ENCODE measurements around the gene SCGB1A1. TPM values are rescaled to one million over a fixed set of nuclear protein-coding genes. Genes with fewer than 3 reads are reported as not detected.
"Not testable (repeated sequence)": the region's sequence is repeated elsewhere in the genome, so short reads cannot be mapped to it uniquely, and the experiment has no call there.

SCGB1A1 gene
- total RNA-seq, 1 donor from 2014 or later: 3.1 TPM

- H3K9me3 Mint-ChIP-seq (ENCODE audit: low read depth): no peaks in the 10 kb centered on the region
- H3K36me3 Mint-ChIP-seq (ENCODE audit: insufficient read depth): no peaks in the 10 kb centered on the region
- DNase-seq (ENCODE audit: low spot score, unreplicated experiment): no peak
- H3K4me1 Mint-ChIP-seq (ENCODE audit: low read depth): peaks cover 6% of the 10 kb centered on the region
- no peak for TF ChIP-seq CTCF (IDR thresholded peaks at IDR 0.05; ENCODE audit: unreplicated experiment)
- H3K27ac Mint-ChIP-seq: no peak overlapping the region
- peaks cover 14% of the 10 kb centered on the region for H3K27me3 Mint-ChIP-seq
- H3K4me3 Mint-ChIP-seq (ENCODE audit: low read depth): peak overlapping the region; percentile 33
Observed at GRCh38 chr11:62444236-62444833, 25.5 kb downstream of the SCGB1A1 start.

GRCh38 chr11:62444835-62445234, 26.0 kb downstream of the SCGB1A1 start:
- DNase-seq (ENCODE audit: low spot score, unreplicated experiment): no peak
- Mint-ChIP-seq H3K4me3 (ENCODE audit: low read depth) (peak overlapping the region; percentile 33), H3K27me3 (peaks cover 14% of the 10 kb centered on the region), H3K9me3 (ENCODE audit: low read depth) (no peaks in the 10 kb centered on the region), H3K4me1 (ENCODE audit: low read depth) (peaks cover 6% of the 10 kb centered on the region), H3K36me3 (ENCODE audit: insufficient read depth) (no peaks in the 10 kb centered on the region), H3K27ac (no peak overlapping the region)
- no peak for TF ChIP-seq CTCF (IDR thresholded peaks at IDR 0.05; ENCODE audit: unreplicated experiment)

- no peak for DNase-seq (ENCODE audit: low spot score, unreplicated experiment)
- peaks cover 6% of the 10 kb centered on the region for H3K4me1 Mint-ChIP-seq (ENCODE audit: low read depth)
- no peaks in the 10 kb centered on the region for H3K36me3 Mint-ChIP-seq (ENCODE audit: insufficient read depth)
- peaks cover 14% of the 10 kb centered on the region for H3K27me3 Mint-ChIP-seq
- no peak overlapping the region for H3K4me3 Mint-ChIP-seq (ENCODE audit: low read depth)
- H3K27ac Mint-ChIP-seq: no peak overlapping the region
- no peaks in the 10 kb centered on the region for H3K9me3 Mint-ChIP-seq (ENCODE audit: low read depth)
- no peak for TF ChIP-seq CTCF (IDR thresholded peaks at IDR 0.05; ENCODE audit: unreplicated experiment)
Observed at GRCh38 chr11:62445314-62445740, 26.5 kb downstream of the SCGB1A1 start.

GRCh38 chr11:62446091-62446490, 27.3 kb downstream of the SCGB1A1 start:
- TF ChIP-seq CTCF (IDR thresholded peaks at IDR 0.05; ENCODE audit: unreplicated experiment): no peak
- Mint-ChIP-seq H3K4me3 (ENCODE audit: low read depth) (no peak overlapping the region), H3K4me1 (ENCODE audit: low read depth) (peaks cover 6% of the 10 kb centered on the region), H3K9me3 (ENCODE audit: low read depth) (no peaks in the 10 kb centered on the region), H3K36me3 (ENCODE audit: insufficient read depth) (no peaks in the 10 kb centered on the region), H3K27ac (no peak overlapping the region), H3K27me3 (peaks cover 14% of the 10 kb centered on the region)
- DNase-seq (ENCODE audit: low spot score, unreplicated experiment): no peak

- Mint-ChIP-seq H3K4me3 (ENCODE audit: low read depth) (no peak overlapping the region), H3K27ac (no peak overlapping the region), H3K9me3 (ENCODE audit: low read depth) (no peaks in the 10 kb centered on the region)
Observed at GRCh38 chr11:62449451-62449851, 30.6 kb downstream of the SCGB1A1 start.

GRCh38 chr11:62449912-62450311, 31.1 kb downstream of the SCGB1A1 start:
- not testable (repeated sequence) for H3K9me3 Mint-ChIP-seq (ENCODE audit: low read depth); H3K27ac Mint-ChIP-seq; H3K36me3 Mint-ChIP-seq (ENCODE audit: insufficient read depth); H3K4me3 Mint-ChIP-seq (ENCODE audit: low read depth); DNase-seq (ENCODE audit: low spot score, unreplicated experiment); H3K4me1 Mint-ChIP-seq (ENCODE audit: low read depth)
- H3K27me3 Mint-ChIP-seq: peaks cover 14% of the 10 kb centered on the region

More at GRCh38 chr11:62449451-62449851, 30.6 kb downstream of the SCGB1A1 start:
- no peak for TF ChIP-seq CTCF (IDR thresholded peaks at IDR 0.05; ENCODE audit: unreplicated experiment)
- H3K4me1 Mint-ChIP-seq (ENCODE audit: low read depth): peaks cover 6% of the 10 kb centered on the region
- no peak for DNase-seq (ENCODE audit: low spot score, unreplicated experiment)
- H3K36me3 Mint-ChIP-seq (ENCODE audit: insufficient read depth): no peaks in the 10 kb centered on the region
- peaks cover 14% of the 10 kb centered on the region for H3K27me3 Mint-ChIP-seq
